K562 (cell line): Measurements from ENCODE around the gene SS18L1. TPM values are rescaled to one million over a fixed set of nuclear protein-coding genes. Genes with fewer than 3 reads are reported as not detected.

Source experiments
- ATAC-seq: fragments of 200-7000 bp; cut with Tn5 transposase; 3 replicates; pipeline ENCODE4 v1.9.1; 2020; ENCODE audit warnings: moderate library complexity
- BruUV-seq: library from RNA; stranded (reverse); fragments of 400-500 nt; replicated peaks from 2 replicates; lab custom pipeline; 2021; lab: Mats Ljungman, UMichigan
- CTCF ChIA-PET: fragments of 300-600 bp; formaldehyde crosslinking; extraction: SDS; loops from one replicate; lab custom pipeline; 2021; ENCODE audit warnings: low intra/inter-chr PET ratio; lab: Yijun Ruan, JAX
- POLR2A ChIA-PET: fragments of 300-600, 350-650 bp; sonication (Branson Sonifier 250); formaldehyde crosslinking; extraction: SDS; loops from one replicate; lab custom pipeline; 2021; ENCODE audit warnings: antibody characterized with exemption, inconsistent platforms; lab: Yijun Ruan, JAX
- DNase-seq, 4 experiments: peaks; one replicate each; pipeline versions ENCODE4 v3.0.0 to v3.0.0-alpha.2; 2011 to 2018; ENCODE audit warnings: low spot score in 3 of 4, mixed read lengths in 3 of 4; ENCODE audit errors: extremely low read depth in 1 of 4
- FAIRE-seq: peaks from 2 replicates; lab custom pipeline; 2011; peaks lifted over from hg19 to GRCh38; lab: Jason Lieb, UNC
- H2AFZ ChIP-seq: 2 replicates; pipeline ENCODE4 v1.6.0; 2011; ENCODE audit warnings: low read depth, low read length, control low read depth, inconsistent platforms
- H3K27ac ChIP-seq: fragments of 200-600 bp; 3 replicates; pipeline ENCODE4 v1.8.0; 2011; ENCODE audit warnings: low read depth, mild to moderate bottlenecking, control low read depth, inconsistent platforms, low read length, moderate library complexity, mixed read lengths; ENCODE audit errors: extremely low read depth
- H3K27me3 ChIP-seq, 2 experiments: fragments of 300-600 bp in 1 of 2; 2 replicates in 1 of 2; 3 replicates in 1 of 2; pipeline versions ENCODE4 v1.6.0 to v1.8.0; 2011; ENCODE audit warnings: inconsistent platforms in 2 of 2, low read length in 2 of 2, mild to moderate bottlenecking in 1 of 2, mixed read lengths in 1 of 2, moderate library complexity in 1 of 2; ENCODE audit not compliant: control insufficient read depth in 2 of 2, insufficient read depth in 2 of 2
- H3K36me3 ChIP-seq: fragments of 300-600 bp; 3 replicates; pipeline ENCODE4 v1.8.0; 2011; ENCODE audit warnings: mild to moderate bottlenecking, low read length, inconsistent platforms; ENCODE audit not compliant: control insufficient read depth, insufficient read depth
- H3K4me1 ChIP-seq, 2 experiments: fragments of 200-600 bp in 1 of 2; replicated peaks in 1 of 2; 2 replicates in 1 of 2; 3 replicates in 1 of 2; pipeline versions ENCODE4 v1.5.1 to v1.8.0; 2011; ENCODE audit warnings: inconsistent platforms in 2 of 2, low read length in 2 of 2, mild to moderate bottlenecking in 1 of 2, mixed read lengths in 1 of 2, moderate library complexity in 1 of 2; ENCODE audit not compliant: control insufficient read depth in 2 of 2, insufficient read depth in 2 of 2
- H3K4me2 ChIP-seq: 2 replicates; pipeline ENCODE4 v1.6.1; 2011; ENCODE audit warnings: low read length, control low read depth, inconsistent platforms, mixed read lengths; ENCODE audit not compliant: insufficient read depth
- H3K4me3 ChIP-seq: fragments of 200-600 bp; sonication (generic), shearing (Covaris generic); 2 replicates; pipeline ENCODE4 v1.5.1; 2016; ENCODE audit warnings: control low read depth, inconsistent platforms
- H3K79me2 ChIP-seq: fragments of 200-600 bp; 3 replicates; pipeline ENCODE4 v1.8.0; 2011; ENCODE audit warnings: low read length, inconsistent platforms; ENCODE audit not compliant: control insufficient read depth, insufficient read depth
- H3K9ac ChIP-seq, 2 experiments: 2 replicates each; pipeline versions ENCODE4 v1.6.0 to v1.6.1; 2011; ENCODE audit warnings: low read depth in 2 of 2, low read length in 2 of 2, control low read depth in 1 of 2, inconsistent platforms in 1 of 2, mild to moderate bottlenecking in 1 of 2, mixed read lengths in 1 of 2; ENCODE audit not compliant: insufficient read depth in 1 of 2
- H3K9me1 ChIP-seq: one replicate; pipeline ENCODE4 v1.6.0; 2011; ENCODE audit warnings: inconsistent platforms, mild to moderate bottlenecking, low read length, moderate library complexity; ENCODE audit not compliant: control insufficient read depth, insufficient read depth
- H3K9me3 ChIP-seq: replicated peaks from 2 replicates; pipeline ENCODE4 v1.5.1; 2011; ENCODE audit warnings: low read depth, low read length, inconsistent platforms; ENCODE audit not compliant: control insufficient read depth, insufficient read depth
- H4K20me1 ChIP-seq: replicated peaks from 2 replicates; pipeline ENCODE4 v1.6.1; 2011; ENCODE audit warnings: low read length, inconsistent platforms, mixed read lengths; ENCODE audit not compliant: control insufficient read depth, insufficient read depth
- HIVEP1 ChIP-seq: fragments of 250-450 bp; sonication (Bioruptor Pico); IDR thresholded peaks from 2 replicates; pipeline ENCODE4 v1.4.0; 2020; ENCODE audit warnings: mild to moderate bottlenecking
- MEF2D ChIP-seq: conservative IDR thresholded peaks from 2 replicates; pipeline ENCODE4 v1.6.1; 2016; ENCODE audit warnings: low read depth, missing genetic modification characterization, missing compliant biosample characterization
- NFE2 ChIP-seq: IDR thresholded peaks from 2 replicates; pipeline ENCODE4 v1.6.1; 2014; ENCODE audit warnings: antibody characterized with exemption, low read depth
- NFYB ChIP-seq: IDR thresholded peaks from 2 replicates; pipeline ENCODE4 v1.6.1; 2011; ENCODE audit warnings: mild to moderate bottlenecking, moderate library complexity; ENCODE audit not compliant: insufficient read length; ENCODE audit errors: extremely low read depth
- WGBS: fragments of 100-300 bp; shearing (Covaris generic); methylation state at CpG from one replicate; pipeline ENCODE4 v1.1.6; 2016; ENCODE audit warnings: low coverage, mixed read lengths; ENCODE audit not compliant: insufficient coverage; ENCODE audit errors: missing lambda C conversion rate; 5-methylcytosine and 5-hydroxymethylcytosine counted together
- in situ Hi-C: fragments of 300-500 bp; cut with MboI; formaldehyde crosslinking; loops from 4 replicates; pipeline ENCODE4 v1.15.0; 2018; ENCODE audit warnings: inconsistent platforms, mixed read lengths
- intact Hi-C: fragments of 100-400 bp; cut with micrococcal nuclease; formaldehyde crosslinking; loops from 2 replicates; pipeline ENCODE4 v1.14.2; 2022
- polyA plus RNA-seq, 8 experiments: library from polyadenylated mRNA; depleted of rRNA in 4 of 8; stranded (reverse) in 5 of 8; unstranded in 3 of 8; fragments of >200 nt; fragmentation: Nextera tagmentation in 2 of 8; fragmentation: Illumina TruSeq in 1 of 8; extraction: Ambion mirVana in 2 of 8; extraction: Trizol in 1 of 8; gene quantifications; 2 replicates each; pipeline versions ENCODE4 v1.2.1 to v1.2.3, GENCODE V29; 2011 to 2014; ENCODE audit warnings: inconsistent platforms in 1 of 8, missing spikeins in 1 of 8
- total RNA-seq, 7 experiments: library from RNA; depleted of rRNA in 6 of 7; stranded (reverse); fragments of >200 nt in 6 of 7; fragmentation: Illumina TruSeq in 2 of 7; extraction: Trizol in 2 of 7; gene quantifications; 2 replicates each; pipeline versions ENCODE4 v1.2.1 to v1.2.3, GENCODE V29; 2011 to 2021; ENCODE audit warnings: low replicate concordance in 1 of 7
- TF ChIP-seq, protein P1 (sequence below), 3 experiments: fragments of 200-800 bp in 1 of 3; sonication (Bioruptor generic) in 1 of 3; sonication (generic) in 1 of 3; formaldehyde crosslinking in 1 of 3; IDR thresholded peaks; 2 replicates each; pipeline versions ENCODE4 v1.6.1 to v1.8.0; 2016 to 2022; ENCODE audit warnings: mild to moderate bottlenecking in 2 of 3, missing compliant biosample characterization in 2 of 3, missing genetic modification characterization in 2 of 3, missing genetic modification reagents in 1 of 3

Gene SS18L1
- total and polyA plus RNA-seq, 9 of the 15 experiments (the other 6 are each of a cell fraction or from before 2014, with no cell fraction given) = 2.7 to 28.3 (median 15.1) TPM

- no peak for ATAC-seq
- WGBS = 18% methylated on average over 10 of the region's 10 CpGs
- in situ Hi-C loops = no loop called here
- Histone ChIP-seq H3K9ac (no peak overlapping the region), H3K4me2 (no peak overlapping the region), H3K79me2 (no peaks in the 10 kb centered on the region), H3K4me3 (no peak overlapping the region), H3K9me3 (no peaks in the 10 kb centered on the region), H3K36me3 (no peaks in the 10 kb centered on the region), H2AFZ (no peak overlapping the region), H3K27me3 (peaks cover 24 to 56% of the 10 kb centered on the region in 2 experiments; a peak in 4 of 5 replicates), H3K4me1 (peaks cover 4 to 52% of the 10 kb centered on the region in 2 experiments; a peak in 3 of 5 replicates), H4K20me1 (peaks cover 30% of the 10 kb centered on the region), H3K27ac (no peak overlapping the region), H3K9me1 (peaks cover 3% of the 10 kb centered on the region)
- ChIA-PET POLR2A (interaction anchor here (0.5 kb wide), 1 partner anchor 37 kb away, joined by 4 read pairs; no protein-coding TSS in a partner anchor), CTCF (no interaction called here)
- no peak for FAIRE-seq
- no peak for TF ChIP-seq NFE2
- no peak for TF ChIP-seq HIVEP1 (CRISPR knock-in tag)
- TF ChIP-seq, protein P1, sequence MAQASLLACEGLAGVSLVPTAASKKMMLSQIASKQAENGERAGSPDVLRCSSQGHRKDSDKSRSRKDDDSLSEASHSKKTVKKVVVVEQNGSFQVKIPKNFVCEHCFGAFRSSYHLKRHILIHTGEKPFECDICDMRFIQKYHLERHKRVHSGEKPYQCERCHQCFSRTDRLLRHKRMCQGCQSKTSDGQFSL (CRISPR knock-in tag; IDR thresholded peaks at IDR 0.05) = no peak
- TF ChIP-seq, protein P1 (tag; IDR thresholded peaks at IDR 0.05) = no peak
- no peak for TF ChIP-seq MEF2D (tag)
- TF ChIP-seq NFYB = no peak
- BruUV-seq = no TSS peak
- no peak for DNase-seq
- intact Hi-C loops = no loop called here
These were observed 68.7 kb downstream of the SS18L1 start for GRCh38 chr20:62212299-62212698.
